Pons (tissue), 1 donor: ENCODE data around the gene TFDP1.
"Not testable (repeated sequence)": the region's sequence is repeated elsewhere in the genome, so short reads cannot be mapped to it uniquely, and the experiment has no call there.

Source experiments
- DNase-seq: peaks from one replicate; pipeline ENCODE4 v3.0.0-alpha.2; 2016; ENCODE audit warnings: low spot score

Gene TFDP1

GRCh38 chr13:113617961-113618360, 33.4 kb downstream of the TFDP1 start:
- DNase-seq: no peak

DNA sequence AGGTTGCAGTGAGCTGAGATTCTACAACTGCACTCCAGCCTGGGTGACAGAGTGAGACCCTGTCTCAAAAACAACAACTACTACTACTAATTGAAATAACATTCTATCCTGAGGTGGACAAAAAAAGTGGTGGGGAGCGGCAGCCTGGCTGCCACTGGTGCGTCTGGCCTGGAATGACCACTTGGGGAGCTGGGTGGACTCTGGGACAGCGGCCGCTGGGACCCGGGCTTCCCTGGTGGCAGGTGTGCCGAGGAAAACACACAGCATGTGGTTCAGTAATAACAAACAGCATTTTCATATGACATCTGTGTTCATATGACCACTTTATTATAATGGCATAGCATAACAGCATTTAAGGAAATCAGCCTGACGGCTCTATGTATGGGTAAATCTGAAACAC, 33.9 kb downstream of the TFDP1 start:
- no peak for DNase-seq

- no peak for DNase-seq
These were observed 35.7 kb downstream of the TFDP1 start for GRCh38 chr13:113620036-113620796.

DNA sequence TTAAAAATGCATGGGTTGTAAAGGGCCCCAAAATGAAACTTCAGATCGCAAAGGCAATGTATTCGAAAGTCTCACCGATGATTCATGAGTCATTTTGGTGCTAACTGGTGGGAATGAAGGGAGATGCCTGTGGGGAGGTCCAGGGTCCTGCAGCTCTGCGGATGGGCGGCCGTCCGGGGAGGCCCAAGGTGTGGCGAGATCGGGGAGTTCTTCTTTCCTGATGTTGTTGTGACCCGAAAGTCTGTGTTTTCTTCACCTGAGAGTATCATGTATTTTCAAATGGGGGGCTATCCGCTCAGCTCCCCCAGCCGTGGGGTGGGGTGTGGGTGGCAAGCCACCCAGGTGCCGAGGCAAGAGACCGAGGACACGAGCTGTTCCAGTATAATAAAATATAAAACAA, 36.5 kb downstream of the TFDP1 start:
- DNase-seq: no peak

GRCh38 chr13:113621498-113621897, 36.9 kb downstream of the TFDP1 start:
- peak; percentile 11 for DNase-seq

DNA sequence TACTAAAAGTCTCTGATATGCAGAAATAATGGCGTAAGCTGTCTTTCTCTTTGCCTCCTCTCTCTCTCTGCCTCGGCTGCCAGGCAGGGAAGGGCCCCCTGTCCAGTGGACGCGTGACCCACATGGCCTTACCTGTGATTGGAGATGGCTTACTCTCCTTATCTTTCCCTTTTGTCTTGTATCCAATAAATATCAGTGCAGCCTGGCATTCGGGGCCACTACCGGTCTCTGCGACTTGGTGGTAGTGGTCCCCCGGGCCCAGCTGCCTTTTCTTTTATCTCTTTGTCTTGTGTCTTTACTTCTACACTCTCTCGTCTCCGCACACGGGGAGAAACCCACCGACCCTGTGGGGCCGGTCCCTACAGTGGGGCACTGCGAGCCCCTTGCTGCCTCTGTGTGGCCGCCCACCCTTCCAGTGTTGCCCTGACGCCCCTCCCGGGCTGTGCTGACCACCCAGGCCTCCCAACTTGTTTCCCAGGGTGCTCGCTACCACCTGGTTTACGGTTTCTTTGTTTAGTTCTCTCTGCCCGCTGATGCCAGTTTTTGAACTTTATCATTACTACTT, 37.5 kb downstream of the TFDP1 start:
- DNase-seq: not testable (repeated sequence)

- DNase-seq: no peak
These were observed 38.4 kb downstream of the TFDP1 start for GRCh38 chr13:113622791-113623490.

- DNase-seq: no peak
These were observed 39.1 kb downstream of the TFDP1 start for GRCh38 chr13:113623491-113624234.

DNA sequence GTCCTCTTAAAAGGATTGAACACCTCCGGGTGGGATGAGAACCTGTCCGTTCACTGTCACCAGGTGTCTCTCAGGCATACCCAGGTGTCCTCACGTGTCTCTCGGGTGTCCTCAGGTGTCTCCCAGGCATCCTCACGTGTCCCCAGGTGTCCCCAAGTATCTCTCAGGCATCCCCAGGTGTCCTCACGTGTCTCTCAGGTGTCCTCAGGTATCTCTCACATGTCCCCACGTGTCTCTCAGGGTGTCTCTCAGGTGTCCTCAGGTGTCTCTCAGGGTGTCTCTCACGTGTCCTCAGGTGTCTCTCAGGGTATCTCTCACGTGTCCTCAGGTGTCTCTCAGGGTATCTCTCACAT, 39.7 kb downstream of the TFDP1 start:
- no peak for DNase-seq

DNA sequence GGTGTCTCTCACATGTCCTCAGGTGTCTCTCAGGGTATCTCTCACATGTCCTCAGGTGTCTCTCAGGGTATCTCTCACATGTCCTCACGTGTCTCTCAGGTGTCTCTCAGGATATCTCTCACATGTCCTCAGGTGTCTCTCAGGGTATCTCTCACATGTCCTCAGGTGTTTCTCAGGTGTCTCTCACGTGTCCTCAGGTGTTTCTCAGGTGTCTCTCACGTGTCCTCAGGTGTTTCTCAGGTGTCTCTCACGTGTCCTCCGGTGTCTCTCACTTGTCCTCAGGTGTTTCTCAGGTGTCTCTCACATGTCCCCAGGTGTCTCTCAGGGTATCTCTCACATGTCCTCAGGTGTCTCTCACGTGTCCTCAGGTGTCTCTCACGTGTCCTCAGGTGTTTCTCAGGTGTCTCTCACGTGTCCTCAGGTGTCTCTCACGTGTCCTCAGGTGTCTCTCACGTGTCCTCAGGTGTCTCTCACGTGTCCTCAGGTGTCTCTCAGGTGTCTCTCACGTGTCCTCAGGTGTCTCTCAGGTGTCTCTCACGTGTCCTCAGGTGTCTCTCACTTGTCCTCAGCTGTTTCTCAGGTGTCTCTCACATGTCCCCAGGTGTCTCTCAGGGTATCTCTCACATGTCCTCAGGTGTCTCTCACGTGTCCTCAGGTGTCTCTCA, 40.2 kb downstream of the TFDP1 start:
- DNase-seq: not testable (repeated sequence)

- DNase-seq: no peak
These were observed 41.6 kb downstream of the TFDP1 start for GRCh38 chr13:113625965-113626721.

GRCh38 chr13:113627136-113627535, 42.6 kb downstream of the TFDP1 start:
- no peak for DNase-seq

DNA sequence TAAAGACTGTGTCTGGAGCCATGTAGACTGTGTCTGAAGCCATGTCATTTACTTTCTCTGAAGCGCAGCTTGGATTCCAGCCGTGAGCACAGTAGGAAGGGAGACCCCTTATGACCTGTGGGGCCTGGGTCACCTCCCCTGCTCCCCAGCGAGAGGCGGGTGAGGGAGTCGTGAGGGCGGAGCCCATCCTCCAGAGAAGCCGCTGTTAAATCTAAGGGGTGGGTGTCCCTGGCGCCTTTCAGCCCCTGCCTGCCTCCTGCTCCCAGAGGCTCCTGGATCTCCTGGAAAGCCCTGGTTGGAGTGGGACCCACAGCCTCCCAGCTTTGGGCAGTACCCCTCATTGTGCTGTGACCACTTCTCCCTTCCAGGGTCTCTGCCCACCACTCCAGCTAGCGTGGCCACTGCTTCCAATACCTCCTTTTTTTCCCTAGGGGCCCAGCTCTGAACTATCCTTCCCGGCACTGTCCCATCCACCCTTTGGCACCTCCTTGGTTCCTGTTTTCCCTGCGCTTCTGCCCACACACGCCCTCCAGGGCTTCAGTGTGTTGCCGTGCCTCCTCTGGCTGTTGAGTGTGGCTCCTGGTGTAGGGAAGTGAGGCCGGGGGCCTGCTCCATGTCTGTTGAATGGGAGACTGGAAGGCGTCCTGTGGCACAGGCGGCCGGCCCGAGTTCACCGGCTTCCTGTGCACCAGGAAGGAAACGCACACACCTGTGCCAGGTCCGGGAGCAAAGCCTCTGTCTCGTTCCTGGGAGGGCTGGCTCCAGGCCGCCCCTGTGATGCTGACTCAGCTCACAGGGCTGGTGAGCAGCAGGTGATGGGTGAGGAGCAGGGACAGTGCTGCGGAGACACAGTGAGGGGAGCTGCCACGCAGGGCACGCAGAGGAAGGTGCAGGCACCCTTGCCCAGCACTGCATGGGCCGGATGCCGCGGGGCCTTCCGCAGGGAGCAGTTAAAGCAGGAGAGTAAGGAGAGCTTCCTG, 44.0 kb downstream of the TFDP1 start:
- DNase-seq: no peak

DNA sequence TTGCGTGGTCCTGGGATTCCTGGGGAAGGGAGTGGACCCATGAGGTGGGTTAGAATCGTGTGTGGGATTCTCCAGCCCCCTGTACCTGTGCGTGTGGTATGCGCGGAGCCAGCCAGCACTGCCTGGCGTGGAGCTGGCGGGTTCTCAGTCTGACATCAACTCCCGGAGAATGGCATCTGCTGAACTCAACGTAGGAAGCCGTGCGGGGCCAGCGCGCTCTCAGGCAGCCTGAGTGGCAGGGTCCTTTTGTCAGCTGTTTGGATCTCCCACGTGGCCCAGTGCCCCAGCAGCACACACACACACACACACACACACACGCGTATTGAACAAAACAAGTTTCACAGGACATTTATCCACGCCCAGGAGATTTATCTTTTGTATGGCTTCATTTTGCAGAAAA, 45.3 kb downstream of the TFDP1 start:
- no peak for DNase-seq

GRCh38 chr13:113630296-113630695, 45.7 kb downstream of the TFDP1 start:
- DNase-seq: no peak

DNA sequence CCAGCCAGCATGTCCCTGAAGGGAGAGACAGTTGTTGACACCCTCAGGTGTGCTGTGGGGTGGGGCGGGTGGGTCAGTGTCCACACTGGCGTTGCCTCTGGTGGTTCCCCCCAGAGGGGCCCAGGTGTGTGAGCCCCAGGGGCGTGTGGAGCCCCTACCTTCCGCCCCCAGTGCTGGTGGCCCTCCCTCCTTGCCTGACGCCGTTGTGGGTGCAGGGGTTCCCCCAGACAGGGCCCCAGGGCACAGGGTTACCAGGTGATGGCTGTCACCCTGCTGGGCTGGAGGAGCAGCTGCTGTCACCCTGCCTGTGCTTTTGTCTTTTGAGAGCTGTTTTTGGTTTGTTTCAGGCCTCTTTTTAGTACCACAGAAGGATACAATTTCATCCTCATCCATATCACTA, 46.3 kb downstream of the TFDP1 start:
- no peak for DNase-seq

GRCh38 chr13:113631341-113632095, 47.0 kb downstream of the TFDP1 start:
- DNase-seq: no peak

DNA sequence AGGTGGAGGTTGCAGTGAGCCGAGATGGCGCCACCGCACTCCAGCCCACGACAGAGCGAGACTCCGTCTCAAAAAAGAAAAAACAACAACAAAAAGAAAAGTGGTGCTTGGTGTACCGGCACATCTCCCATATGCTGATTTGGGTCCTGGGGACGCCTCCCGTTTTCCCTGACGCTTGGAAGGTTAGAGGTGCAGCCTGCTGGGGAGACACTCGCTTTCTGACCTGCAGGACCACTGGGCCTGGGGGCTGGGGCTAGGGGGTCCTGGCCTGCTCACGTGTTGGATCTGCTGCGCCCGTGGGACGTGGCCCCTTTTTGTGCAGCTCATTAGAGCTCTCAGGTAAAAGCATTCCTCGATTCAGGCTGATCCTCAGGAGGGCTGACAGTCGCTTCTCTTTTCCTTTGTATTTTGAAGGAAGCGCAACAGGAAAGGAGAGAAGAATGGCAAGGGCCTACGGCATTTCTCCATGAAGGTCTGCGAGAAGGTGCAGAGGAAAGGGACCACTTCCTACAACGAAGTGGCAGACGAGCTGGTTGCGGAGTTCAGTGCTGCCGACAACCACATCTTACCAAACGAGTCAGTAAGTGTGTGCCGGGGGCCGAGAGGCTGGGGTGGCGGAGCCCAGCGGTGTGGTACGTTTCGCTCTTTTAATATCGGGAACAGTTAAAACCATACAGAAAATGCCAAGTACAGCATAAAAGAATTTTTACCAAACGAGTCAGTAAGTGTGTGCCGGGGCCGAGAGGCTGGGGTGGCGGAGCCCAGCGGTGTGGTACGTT, 48.3 kb downstream of the TFDP1 start:
- no peak for DNase-seq

DNA sequence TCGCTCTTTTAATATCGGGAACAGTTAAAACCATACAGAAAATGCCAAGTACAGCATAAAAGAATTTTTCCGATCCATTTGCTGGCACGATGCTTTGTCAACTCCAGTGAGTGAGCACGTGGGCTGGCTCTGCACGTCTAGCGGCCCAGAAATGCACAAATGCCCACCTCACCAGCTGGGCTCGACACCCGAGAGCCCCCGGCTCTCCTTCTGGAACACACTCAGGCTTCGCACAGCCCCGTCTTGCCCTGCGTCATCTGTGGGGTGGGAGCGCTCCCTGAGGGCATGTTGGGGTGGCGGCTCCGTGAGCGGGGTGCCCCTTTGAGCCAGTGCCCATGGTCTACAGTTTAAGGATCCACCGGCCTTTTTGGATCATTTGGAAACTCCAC, 48.9 kb downstream of the TFDP1 start:
- DNase-seq: no peak
